Heart left ventricle (tissue), 16 donors: ENCODE results near the gene THAP5. TPM values are rescaled to one million over a fixed set of nuclear protein-coding genes. Genes with fewer than 3 reads are reported as not detected.

Experiments
- ATAC-seq, 4 donors: fragments of 200-7000 bp; cut with Tn5 transposase; one replicate each; pipeline ENCODE4 v1.9.1; 2020 to 2022; ENCODE audit warnings: moderate library complexity in 4 of 4, mild to moderate bottlenecking in 3 of 4, moderate number of reproducible peaks in 1 of 4
- DNase-seq, 5 donors: peaks; one replicate each; pipeline ENCODE4 v3.0.0-alpha.2; 2020
- H3K27ac ChIP-seq, 12 donors: fragments of 200-600 bp; sonication (generic) in 4 of 12; one replicate each; pipeline versions ENCODE4 v1.5.0 to v1.8.0; 2016 to 2022; ENCODE audit warnings: mild to moderate bottlenecking in 2 of 12
- H3K27me3 ChIP-seq, 9 donors: fragments of 200-600 bp; sonication (generic) in 2 of 9; one replicate each; pipeline versions ENCODE4 v1.5.1 to v1.8.0; 2016 to 2022; ENCODE audit warnings: mild to moderate bottlenecking in 3 of 9
- H3K36me3 ChIP-seq, 9 donors: fragments of 200-600 bp; sonication (generic) in 2 of 9; one replicate each; pipeline versions ENCODE4 v1.5.0 to v1.8.0; 2018 to 2022; ENCODE audit warnings: mild to moderate bottlenecking in 2 of 9
- H3K4me1 ChIP-seq, 12 donors: fragments of 200-600 bp; sonication (generic) in 4 of 12; one replicate each; pipeline versions ENCODE4 v1.5.0 to v1.8.0; 2016 to 2022; ENCODE audit warnings: mild to moderate bottlenecking in 3 of 12
- H3K4me3 ChIP-seq, 12 donors: fragments of 200-600 bp; sonication (generic) in 4 of 12; one replicate each; pipeline versions ENCODE4 v1.5.0 to v1.8.0; 2017 to 2022; ENCODE audit warnings: mild to moderate bottlenecking in 9 of 12, moderate library complexity in 4 of 12
- H3K9me3 ChIP-seq, 12 donors: fragments of 200-600 bp; sonication (generic) in 4 of 12; one replicate each; pipeline versions ENCODE4 v1.5.0 to v1.8.0; 2016 to 2022; ENCODE audit warnings: mild to moderate bottlenecking in 1 of 12
- POLR2A ChIP-seq, 2 donors: fragments of 450-650 bp; IDR thresholded peaks; one replicate each; pipeline ENCODE4 v1.6.1; 2017; ENCODE audit warnings: antibody characterized with exemption in 2 of 2, mild to moderate bottlenecking in 2 of 2, moderate library complexity in 2 of 2
- WGBS, 4 donors: extraction: QIAGEN DNeasy Blood & Tissue Kit in 2 of 4; methylation state at CpG; one replicate each; pipeline versions ENCODE4 v1.1.5 to v1.1.7; 2013 to 2018; 5-methylcytosine and 5-hydroxymethylcytosine counted together
- intact Hi-C, 10 donors: fragments of 100-400 bp; cut with DNase I; formaldehyde crosslinking; loops; one replicate each; pipeline versions ENCODE4 v1.11.1 to v1.14.2; 2022
- polyA plus RNA-seq, 2 donors: library from polyadenylated mRNA; stranded (reverse); fragments of 200-250 nt; gene quantifications; one replicate each; pipeline ENCODE4 v1.2.3, GENCODE V29; 2013
- total RNA-seq, 9 donors: library from RNA; depleted of rRNA in 2 of 9; stranded (reverse); fragments of >200 nt in 2 of 9; fragmentation: NEBNext Ultra II Directional in 3 of 9; extraction: Animal tissue kit (Norgen Biotek cat#: 25700) in 3 of 9; gene quantifications; one replicate each; pipeline versions ENCODE4 v1.1.0 to v1.2.4, GENCODE V29; 2016 to 2023
- TF ChIP-seq, protein P1 (sequence below), 12 donors: fragments of 200-600 bp; sonication (generic) in 4 of 12; IDR thresholded peaks; one replicate each; pipeline versions ENCODE4 v1.5.0 to v1.8.0; 2018 to 2022; ENCODE audit warnings: antibody characterized with exemption in 12 of 12, mild to moderate bottlenecking in 5 of 12
- donor health status: ischemic (EF 13 %, LVEDD 7.1; RV severe dilation, severe dysfunction).
- donor health status: healthy with polysubstance abuse.
- donor health status: DM: no; HTN: yes; CAD: no.
- donor health status: DM: no; HTN: no; CAD: no.
- donor health status: ischemic (EF 25% LVEDD 6.9; RV normal size, moderate dysfunction).
- donor health status: ischemic (EF 25% LVEDD 5.7; RV mildly dilated, moderate dysfunction).
- donor health status: healthy.
- donor health status: DM: yes; HTN: yes; CAD: no.
- donor health status: ischemic (EF 35%, LVEDD 5.7; RV mildly dilated, moderate dysfunction).
- donor health status: nonischemic (EF 11% LVEDD 7.7; RV severe dilation, severe dysfunction).
- donor health status: DM: yes; HTN: yes; CAD: no.
- donor health status: PGD.
- donor health status: ischemic (EF 29% LVEDD 5.4; RV normal size, mild dysfunction).
- donor health status: nonischemic (EF 23%, LVEDD 6.1; RV moderate dilation, normal function).

The THAP5 gene
- total and polyA plus RNA-seq, 11 donors = 7.6 to 34.4 (median 25.8) TPM

DNA sequence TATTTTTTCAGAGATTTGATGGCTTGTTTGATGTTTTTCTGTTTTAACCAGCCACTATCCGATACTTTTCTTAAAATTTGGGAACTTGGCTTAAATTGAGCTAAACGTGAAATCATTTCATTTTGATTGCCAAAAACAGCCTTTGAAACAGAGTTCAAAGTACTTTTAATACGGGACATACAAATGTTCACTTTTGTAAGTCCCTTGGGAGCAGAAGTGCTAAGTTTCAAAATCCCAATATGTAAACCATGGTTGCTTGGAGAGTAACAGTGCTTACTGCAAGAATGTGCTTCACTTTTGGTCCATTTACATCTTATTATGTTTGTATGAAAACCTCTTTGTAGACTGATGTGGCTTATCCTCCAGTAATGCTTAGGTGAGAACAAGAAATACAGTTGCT is 54.5 kb downstream of the THAP5 start:
- H3K36me3 ChIP-seq = peaks cover 0 to 72% (median 56%) of the 10 kb centered on the region in 9 donors
- no peak for ATAC-seq
- WGBS, 4 donors = 73 to 81% (median 74%) methylated on average over 3 of the region's 3 CpGs

More for the DNA sequence above, 54.5 kb downstream of the THAP5 start:
- Histone ChIP-seq H3K27me3 (no peaks in the 10 kb centered on the region), H3K4me1 (peaks cover 0 to 28% (median 9%) of the 10 kb centered on the region in 12 donors), H3K27ac (no peak overlapping the region), H3K4me3 (no peak overlapping the region), H3K9me3 (peaks cover 0 to 7% (median 0%) of the 10 kb centered on the region in 12 donors)
- intact Hi-C loops = no loop called here
- TF ChIP-seq, protein P1, sequence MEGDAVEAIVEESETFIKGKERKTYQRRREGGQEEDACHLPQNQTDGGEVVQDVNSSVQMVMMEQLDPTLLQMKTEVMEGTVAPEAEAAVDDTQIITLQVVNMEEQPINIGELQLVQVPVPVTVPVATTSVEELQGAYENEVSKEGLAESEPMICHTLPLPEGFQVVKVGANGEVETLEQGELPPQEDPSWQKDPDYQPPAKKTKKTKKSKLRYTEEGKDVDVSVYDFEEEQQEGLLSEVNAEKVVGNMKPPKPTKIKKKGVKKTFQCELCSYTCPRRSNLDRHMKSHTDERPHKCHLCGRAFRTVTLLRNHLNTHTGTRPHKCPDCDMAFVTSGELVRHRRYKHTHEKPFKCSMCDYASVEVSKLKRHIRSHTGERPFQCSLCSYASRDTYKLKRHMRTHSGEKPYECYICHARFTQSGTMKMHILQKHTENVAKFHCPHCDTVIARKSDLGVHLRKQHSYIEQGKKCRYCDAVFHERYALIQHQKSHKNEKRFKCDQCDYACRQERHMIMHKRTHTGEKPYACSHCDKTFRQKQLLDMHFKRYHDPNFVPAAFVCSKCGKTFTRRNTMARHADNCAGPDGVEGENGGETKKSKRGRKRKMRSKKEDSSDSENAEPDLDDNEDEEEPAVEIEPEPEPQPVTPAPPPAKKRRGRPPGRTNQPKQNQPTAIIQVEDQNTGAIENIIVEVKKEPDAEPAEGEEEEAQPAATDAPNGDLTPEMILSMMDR (IDR thresholded peaks at IDR 0.05) = no peak
- TF ChIP-seq POLR2A (IDR thresholded peaks at IDR 0.05) = no peak
- DNase-seq = no peak

Other genes with a start within 250 kb of the THAP5 start
- gene NRCAM, start 113.3 kb downstream of the THAP5 start, total RNA-seq = 1 to 10 TPM in 3 of 9 donors, under 1 TPM in 6; 0.07 to 2.5 (median 0.36) TPM
- under 1 TPM; 0.15 to 0.71 TPM for gene NRCAM, start 113.3 kb downstream of the THAP5 start, polyA plus RNA-seq
- 10 to 100 TPM; 26.1 to 50.9 (median 32.8) TPM for gene PNPLA8, start 43.6 kb downstream of the THAP5 start, total RNA-seq
- 10 to 100 TPM; 12.5 to 61.5 TPM for gene PNPLA8, start 43.6 kb downstream of the THAP5 start, polyA plus RNA-seq
- 10 to 100 TPM; 36.8 to 78.9 (median 51.5) TPM for gene DNAJB9, start 168 bp upstream of the THAP5 start, total RNA-seq
- gene DNAJB9, start 168 bp upstream of the THAP5 start, polyA plus RNA-seq = 100 to 1,000 TPM in 1 of 2 donors, 10 to 100 TPM in 1; 15.1 to 105 TPM